ENCODE measurements around the gene OR4E1. TPM values are rescaled to one million over a fixed set of nuclear protein-coding genes. Genes with fewer than 3 reads are reported as not detected.
"Not testable (repeated sequence)": the region's sequence is repeated elsewhere in the genome, so short reads cannot be mapped to it uniquely, and the experiment has no call there.

Gene OR4E1
- total and polyA plus RNA-seq, 4 donors = 0.06 to 0.09 TPM; not detected in 2

GRCh38 chr14:21699551-21699950, 25.9 kb upstream of the OR4E1 start:
- Histone ChIP-seq H3K27ac (ENCODE audit: low read depth, low read length) (no peak overlapping the region), H3K9me3 (ENCODE audit: control insufficient read depth, insufficient read depth, low read length) (no peaks in the 10 kb centered on the region), H3K4me3 (ENCODE audit: low read depth, low read length) (no peak overlapping the region), H3K4me1 (ENCODE audit: control insufficient read depth, insufficient read depth, low read length) (no peaks in the 10 kb centered on the region), H3K36me3 (ENCODE audit: control insufficient read depth, insufficient read depth, low read length) (no peaks in the 10 kb centered on the region), H3K27me3 (ENCODE audit: control insufficient read depth, insufficient read depth, low read length) (no peaks in the 10 kb centered on the region)
- no peak for DNase-seq (ENCODE audit: low read depth in 4 of 6, low spot score in 6 of 6)
- WGBS (ENCODE audit: insufficient coverage) = 95% methylated on average over 2 of the region's 2 CpGs

GRCh38 chr14:21698538-21698937, 24.9 kb upstream of the OR4E1 start:
- WGBS (ENCODE audit: insufficient coverage) = no CpG with 5 or more reads among the region's 3 CpGs
- not testable (repeated sequence) for H3K27me3 ChIP-seq (ENCODE audit: control insufficient read depth, insufficient read depth, low read length); H3K27ac ChIP-seq (ENCODE audit: low read depth, low read length); H3K4me1 ChIP-seq (ENCODE audit: control insufficient read depth, insufficient read depth, low read length); H3K36me3 ChIP-seq (ENCODE audit: control insufficient read depth, insufficient read depth, low read length); DNase-seq (ENCODE audit: low read depth in 4 of 6, low spot score in 6 of 6); H3K9me3 ChIP-seq (ENCODE audit: control insufficient read depth, insufficient read depth, low read length); H3K4me3 ChIP-seq (ENCODE audit: low read depth, low read length)

GRCh38 chr14:21697662-21698061, 24.0 kb upstream of the OR4E1 start:
- not testable (repeated sequence) for H3K27me3 ChIP-seq (ENCODE audit: control insufficient read depth, insufficient read depth, low read length); H3K27ac ChIP-seq (ENCODE audit: low read depth, low read length); H3K9me3 ChIP-seq (ENCODE audit: control insufficient read depth, insufficient read depth, low read length); H3K4me1 ChIP-seq (ENCODE audit: control insufficient read depth, insufficient read depth, low read length); DNase-seq (ENCODE audit: low read depth in 4 of 6, low spot score in 6 of 6); H3K4me3 ChIP-seq (ENCODE audit: low read depth, low read length); H3K36me3 ChIP-seq (ENCODE audit: control insufficient read depth, insufficient read depth, low read length)
- WGBS (ENCODE audit: insufficient coverage) = 97% methylated on average over 30 of the region's 33 CpGs

- Histone ChIP-seq H3K9me3 (ENCODE audit: control insufficient read depth, insufficient read depth, low read length) (no peaks in the 10 kb centered on the region), H3K36me3 (ENCODE audit: control insufficient read depth, insufficient read depth, low read length) (no peaks in the 10 kb centered on the region), H3K4me3 (ENCODE audit: low read depth, low read length) (no peak overlapping the region), H3K4me1 (ENCODE audit: control insufficient read depth, insufficient read depth, low read length) (no peaks in the 10 kb centered on the region), H3K27me3 (ENCODE audit: control insufficient read depth, insufficient read depth, low read length) (no peaks in the 10 kb centered on the region), H3K27ac (ENCODE audit: low read depth, low read length) (no peak overlapping the region)
- peak in 1 of 6 donors; percentile 31 for DNase-seq (ENCODE audit: low read depth in 4 of 6, low spot score in 6 of 6)
These were observed 20.8 kb upstream of the OR4E1 start for GRCh38 chr14:21694425-21694824.

- H3K27me3 ChIP-seq (ENCODE audit: control insufficient read depth, insufficient read depth, low read length) = no peaks in the 10 kb centered on the region
- no peak overlapping the region for H3K27ac ChIP-seq (ENCODE audit: low read depth, low read length)
- WGBS (ENCODE audit: insufficient coverage) = 90% methylated on average over 2 of the region's 2 CpGs
- DNase-seq (ENCODE audit: low read depth in 4 of 6, low spot score in 6 of 6) = no peak
- no peaks in the 10 kb centered on the region for H3K9me3 ChIP-seq (ENCODE audit: control insufficient read depth, insufficient read depth, low read length)
- no peaks in the 10 kb centered on the region for H3K4me1 ChIP-seq (ENCODE audit: control insufficient read depth, insufficient read depth, low read length)
- H3K36me3 ChIP-seq (ENCODE audit: control insufficient read depth, insufficient read depth, low read length) = no peaks in the 10 kb centered on the region
- no peak overlapping the region for H3K4me3 ChIP-seq (ENCODE audit: low read depth, low read length)
These were observed 12.8 kb upstream of the OR4E1 start for GRCh38 chr14:21686468-21686867.

GRCh38 chr14:21680072-21680471, 6.5 kb upstream of the OR4E1 start:
- H3K27me3 ChIP-seq (ENCODE audit: control insufficient read depth, insufficient read depth, low read length) = no peaks in the 10 kb centered on the region

GRCh38 chr14:21675566-21675965, 1.9 kb upstream of the OR4E1 start:
- Histone ChIP-seq H3K4me1 (ENCODE audit: control insufficient read depth, insufficient read depth, low read length) (no peaks in the 10 kb centered on the region), H3K4me3 (ENCODE audit: low read depth, low read length) (no peak overlapping the region), H3K27me3 (ENCODE audit: control insufficient read depth, insufficient read depth, low read length) (no peaks in the 10 kb centered on the region), H3K36me3 (ENCODE audit: control insufficient read depth, insufficient read depth, low read length) (no peaks in the 10 kb centered on the region), H3K27ac (ENCODE audit: low read depth, low read length) (no peak overlapping the region), H3K9me3 (ENCODE audit: control insufficient read depth, insufficient read depth, low read length) (no peaks in the 10 kb centered on the region)
- no peak for DNase-seq (ENCODE audit: low read depth in 4 of 6, low spot score in 6 of 6)
- 85% methylated on average over 2 of the region's 4 CpGs for WGBS (ENCODE audit: insufficient coverage)

More at GRCh38 chr14:21680072-21680471, 6.5 kb upstream of the OR4E1 start:
- 100% methylated on average over 1 of the region's 2 CpGs for WGBS (ENCODE audit: insufficient coverage)
- Histone ChIP-seq H3K27ac (ENCODE audit: low read depth, low read length) (no peak overlapping the region), H3K4me1 (ENCODE audit: control insufficient read depth, insufficient read depth, low read length) (no peaks in the 10 kb centered on the region), H3K4me3 (ENCODE audit: low read depth, low read length) (no peak overlapping the region), H3K9me3 (ENCODE audit: control insufficient read depth, insufficient read depth, low read length) (no peaks in the 10 kb centered on the region), H3K36me3 (ENCODE audit: control insufficient read depth, insufficient read depth, low read length) (no peaks in the 10 kb centered on the region)
- DNase-seq (ENCODE audit: low read depth in 4 of 6, low spot score in 6 of 6) = no peak

GRCh38 chr14:21672116-21672515, 1.5 kb downstream of the OR4E1 start:
- no peak for DNase-seq (ENCODE audit: low read depth in 4 of 6, low spot score in 6 of 6)
- Histone ChIP-seq H3K9me3 (ENCODE audit: control insufficient read depth, insufficient read depth, low read length) (no peaks in the 10 kb centered on the region), H3K36me3 (ENCODE audit: control insufficient read depth, insufficient read depth, low read length) (no peaks in the 10 kb centered on the region), H3K27me3 (ENCODE audit: control insufficient read depth, insufficient read depth, low read length) (no peaks in the 10 kb centered on the region), H3K4me1 (ENCODE audit: control insufficient read depth, insufficient read depth, low read length) (no peaks in the 10 kb centered on the region), H3K4me3 (ENCODE audit: low read depth, low read length) (no peak overlapping the region), H3K27ac (ENCODE audit: low read depth, low read length) (no peak overlapping the region)
- no CpG with 5 or more reads among the region's 1 CpG for WGBS (ENCODE audit: insufficient coverage)

- Histone ChIP-seq H3K4me1 (ENCODE audit: control insufficient read depth, insufficient read depth, low read length) (no peaks in the 10 kb centered on the region), H3K9me3 (ENCODE audit: control insufficient read depth, insufficient read depth, low read length) (no peaks in the 10 kb centered on the region), H3K36me3 (ENCODE audit: control insufficient read depth, insufficient read depth, low read length) (no peaks in the 10 kb centered on the region), H3K27ac (ENCODE audit: low read depth, low read length) (no peak overlapping the region), H3K27me3 (ENCODE audit: control insufficient read depth, insufficient read depth, low read length) (no peaks in the 10 kb centered on the region), H3K4me3 (ENCODE audit: low read depth, low read length) (no peak overlapping the region)
- no CpG with 5 or more reads among the region's 2 CpGs for WGBS (ENCODE audit: insufficient coverage)
- DNase-seq (ENCODE audit: low read depth in 4 of 6, low spot score in 6 of 6) = no peak
These were observed 2.2 kb downstream of the OR4E1 start for GRCh38 chr14:21671371-21671770.

GRCh38 chr14:21669284-21669683, 4.3 kb downstream of the OR4E1 start:
- no peak overlapping the region for H3K27ac ChIP-seq (ENCODE audit: low read depth, low read length)
- no peaks in the 10 kb centered on the region for H3K27me3 ChIP-seq (ENCODE audit: control insufficient read depth, insufficient read depth, low read length)
- H3K36me3 ChIP-seq (ENCODE audit: control insufficient read depth, insufficient read depth, low read length) = no peaks in the 10 kb centered on the region
- DNase-seq (ENCODE audit: low read depth in 4 of 6, low spot score in 6 of 6) = no peak
- no peaks in the 10 kb centered on the region for H3K4me1 ChIP-seq (ENCODE audit: control insufficient read depth, insufficient read depth, low read length)
- no peaks in the 10 kb centered on the region for H3K9me3 ChIP-seq (ENCODE audit: control insufficient read depth, insufficient read depth, low read length)
- no peak overlapping the region for H3K4me3 ChIP-seq (ENCODE audit: low read depth, low read length)
